PC-9 (cell line): ENCODE measurements around the gene MVB12A. TPM values are rescaled to one million over a fixed set of nuclear protein-coding genes. Genes with fewer than 3 reads are reported as not detected.

Experiments used
- BruUV-seq: library from RNA; stranded (reverse); fragments of 400-500 nt; replicated peaks from 2 replicates; lab custom pipeline; 2021; lab: Mats Ljungman, UMichigan
- CTCF ChIA-PET: fragments of 300-600 bp; sonication (Branson Sonifier 250); formaldehyde crosslinking; loops from one replicate; lab custom pipeline; 2022; ENCODE audit warnings: antibody characterized with exemption; lab: Charles Lee
- POLR2A ChIA-PET: fragments of 300-600 bp; sonication (Branson Sonifier 250); formaldehyde crosslinking; loops from one replicate; lab custom pipeline; 2022; ENCODE audit warnings: antibody characterized with exemption; ENCODE audit not compliant: unreplicated experiment; lab: Charles Lee
- DNase-seq, 2 experiments: peaks; one replicate each; pipeline versions ENCODE4 v3.0.0 to v3.0.0-alpha.2; 2015 to 2022; ENCODE audit warnings: mixed read lengths in 1 of 2
- H2AFZ ChIP-seq: fragments of 200-600 bp; sonication (generic); 2 replicates; pipeline ENCODE4 v1.8.1; 2017; ENCODE audit warnings: antibody characterized with exemption
- H3F3A ChIP-seq: fragments of 200-600 bp; sonication (generic); 2 replicates; pipeline ENCODE4 v1.8.1; 2017; ENCODE audit warnings: antibody characterized with exemption, mild to moderate bottlenecking, low read depth; ENCODE audit not compliant: insufficient read depth
- H3K27ac ChIP-seq: fragments of 200-600 bp; sonication (generic); 2 replicates; pipeline ENCODE4 v1.6.1; 2016; ENCODE audit warnings: mixed run types
- H3K27me3 ChIP-seq: fragments of 200-600 bp; sonication (generic); 2 replicates; pipeline ENCODE4 v1.6.1; 2016; ENCODE audit warnings: low read depth, mixed run types; ENCODE audit not compliant: insufficient read depth
- H3K36me3 ChIP-seq: fragments of 200-600 bp; sonication (generic); 2 replicates; pipeline ENCODE4 v1.6.1; 2016; ENCODE audit warnings: low read depth, mixed run types
- H3K4me1 ChIP-seq: fragments of 200-600 bp; sonication (generic); replicated peaks from 2 replicates; pipeline ENCODE4 v1.6.1; 2016; ENCODE audit warnings: mixed run types; ENCODE audit not compliant: insufficient read depth
- H3K4me2 ChIP-seq: fragments of 200-600 bp; sonication (generic); 2 replicates; pipeline ENCODE4 v1.6.1; 2017; ENCODE audit warnings: mixed run types
- H3K4me3 ChIP-seq: fragments of 200-600 bp; sonication (generic); 2 replicates; pipeline ENCODE4 v1.6.1; 2016; ENCODE audit warnings: mixed run types
- H3K79me2 ChIP-seq: fragments of 200-600 bp; sonication (generic); 2 replicates; pipeline ENCODE4 v1.6.1; 2017; ENCODE audit warnings: low read depth, mixed run types
- H3K9me2 ChIP-seq: fragments of 200-600 bp; sonication (generic); 2 replicates; pipeline ENCODE4 v1.8.1; 2017; ENCODE audit warnings: mild to moderate bottlenecking; ENCODE audit not compliant: insufficient read depth
- H3K9me3 ChIP-seq: fragments of 200-600 bp; sonication (generic); 2 replicates; pipeline ENCODE4 v1.8.1; 2016; ENCODE audit warnings: low read depth; ENCODE audit not compliant: insufficient read depth
- H4K20me1 ChIP-seq: fragments of 200-600 bp; sonication (generic); 2 replicates; pipeline ENCODE4 v1.8.1; 2017; ENCODE audit not compliant: insufficient read depth
- CTCF ChIP-seq: fragments of 200-600 bp; sonication (generic); conservative IDR thresholded peaks from 2 replicates; pipeline ENCODE4 v1.6.1; 2017; ENCODE audit warnings: mixed run types, antibody characterized with exemption, mild to moderate bottlenecking, moderate library complexity
- EZH2 ChIP-seq: fragments of 200-600 bp; sonication (generic); IDR thresholded peaks from 2 replicates; pipeline ENCODE4 v1.8.0; 2017; ENCODE audit warnings: antibody characterized with exemption, low read depth
- intact Hi-C: fragments of 100-400 bp; cut with micrococcal nuclease; formaldehyde crosslinking; loops from one replicate; pipeline ENCODE4 v1.10.0; 2022; ENCODE audit not compliant: unreplicated experiment
- total RNA-seq: library from RNA; stranded (reverse); gene quantifications from 2 replicates; pipeline ENCODE4 v1.2.3, GENCODE V29; 2021

MVB12A gene
- total RNA-seq, 1 experiment from 2014 or later: 58.1 TPM

GRCh38 chr19:17451820-17452219 is 32.0 kb downstream of the MVB12A start:
- intact Hi-C loops: loop anchor here (5.0 kb wide), 1 partner anchor 405 kb away; the partner anchor contains the start of gene RPL18A
- no peaks in the 10 kb centered on the region for H3K27me3 ChIP-seq
- CTCF ChIA-PET: interaction anchor here (0.6 kb wide), 1 partner anchor 70 kb away, joined by 3 read pairs; no protein-coding TSS in a partner anchor
- no peak overlapping the region for H2AFZ ChIP-seq
- H3K4me3 ChIP-seq: no peak overlapping the region
- POLR2A ChIA-PET: no interaction called here
- no peak for TF ChIP-seq CTCF
- no peak for TF ChIP-seq EZH2
- BruUV-seq: no TSS peak
- no peaks in the 10 kb centered on the region for H3K36me3 ChIP-seq
- peaks cover 14% of the 10 kb centered on the region for H3K4me1 ChIP-seq
- H3K9me2 ChIP-seq: no peaks in the 10 kb centered on the region
- no peaks in the 10 kb centered on the region for H4K20me1 ChIP-seq
- no peak for DNase-seq
- peaks cover 39% of the 10 kb centered on the region for H3F3A ChIP-seq
- H3K79me2 ChIP-seq: no peaks in the 10 kb centered on the region
- H3K9me3 ChIP-seq: no peaks in the 10 kb centered on the region
- no peak overlapping the region; the same call in 1 of the 2 replicates for H3K27ac ChIP-seq
- no peak overlapping the region for H3K4me2 ChIP-seq

- Histone ChIP-seq H3K36me3 (no peaks in the 10 kb centered on the region), H2AFZ (no peak overlapping the region), H3K4me3 (no peak overlapping the region), H3K9me2 (no peaks in the 10 kb centered on the region), H3K4me1 (peaks cover 14% of the 10 kb centered on the region), H3K4me2 (no peak overlapping the region), H3K27ac (no peak overlapping the region), H3K9me3 (no peaks in the 10 kb centered on the region), H3K79me2 (no peaks in the 10 kb centered on the region), H4K20me1 (no peaks in the 10 kb centered on the region), H3K27me3 (no peaks in the 10 kb centered on the region), H3F3A (peaks cover 27% of the 10 kb centered on the region)
- intact Hi-C loops: loop anchor here (5.0 kb wide), 1 partner anchor 403 kb away; the partner anchor contains the start of gene RPL18A
- no peak for DNase-seq
- POLR2A ChIA-PET: interaction anchor here (0.6 kb wide), 1 partner anchor 376 kb away, joined by 8 read pairs; no protein-coding TSS in a partner anchor
- no TSS peak for BruUV-seq
- CTCF ChIA-PET: interaction anchor here (0.6 kb wide), 1 partner anchor 122 kb away, joined by 3 read pairs; no protein-coding TSS in a partner anchor
- TF ChIP-seq EZH2: no peak
- no peak for TF ChIP-seq CTCF
These were observed 34.8 kb downstream of the MVB12A start for GRCh38 chr19:17454576-17455071.

- Histone ChIP-seq H3F3A (peaks cover 20% of the 10 kb centered on the region), H3K9me2 (no peaks in the 10 kb centered on the region), H3K27me3 (no peaks in the 10 kb centered on the region), H3K4me2 (no peak overlapping the region), H3K36me3 (no peaks in the 10 kb centered on the region), H3K79me2 (no peaks in the 10 kb centered on the region), H3K27ac (no peak overlapping the region), H2AFZ (no peak overlapping the region), H3K9me3 (no peaks in the 10 kb centered on the region), H4K20me1 (no peaks in the 10 kb centered on the region), H3K4me3 (no peak overlapping the region), H3K4me1 (peaks cover 10% of the 10 kb centered on the region)
- POLR2A ChIA-PET: no interaction called here
- intact Hi-C loops: no loop called here
- no peak for DNase-seq
- no peak for TF ChIP-seq CTCF
- TF ChIP-seq EZH2: no peak
- BruUV-seq: no TSS peak
- CTCF ChIA-PET: interaction anchor here (0.6 kb wide), 1 partner anchor 123 kb away, joined by 3 read pairs; no protein-coding TSS in a partner anchor
These were observed 35.7 kb downstream of the MVB12A start for GRCh38 chr19:17455308-17456123.
